ENCODE data around the gene SLC7A6.

Gene SLC7A6

DNA sequence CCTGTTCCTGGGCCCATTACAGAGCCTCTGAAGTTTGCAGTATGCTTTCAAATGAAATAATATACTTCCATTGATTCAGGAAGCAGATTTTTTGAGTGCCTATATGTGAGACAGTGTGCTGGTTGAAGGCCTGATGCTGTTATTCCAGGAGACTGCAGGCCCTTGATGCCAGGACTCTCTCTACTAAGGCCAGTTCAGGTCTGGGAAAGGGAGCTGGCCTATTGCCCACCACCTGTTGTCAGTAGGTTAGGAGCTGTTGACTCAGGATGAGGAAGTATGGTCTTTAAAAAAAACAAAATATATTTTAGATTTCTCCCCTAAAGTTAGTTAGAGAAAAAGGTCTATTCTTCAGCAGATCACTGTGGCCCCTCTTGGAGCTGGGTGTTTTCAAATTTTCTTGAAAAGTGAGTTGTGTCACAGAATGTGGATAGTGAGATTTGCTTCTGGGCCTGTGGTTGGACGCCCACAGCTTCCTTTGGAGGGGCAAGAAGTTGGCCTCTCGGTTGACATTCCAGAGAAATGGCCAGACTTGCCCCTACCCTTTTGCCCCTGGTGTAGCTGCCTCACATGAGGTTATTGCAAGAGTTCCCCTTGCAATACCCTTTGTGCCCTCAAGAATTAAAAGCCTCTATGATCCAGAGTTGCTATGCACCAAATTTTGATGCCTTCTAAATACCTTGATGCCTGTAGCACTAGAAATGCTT, 36.3 kb upstream of the SLC7A6 start:
- H3K4me2 ChIP-seq (ENCODE audit: low read length) = no peak overlapping the region

DNA sequence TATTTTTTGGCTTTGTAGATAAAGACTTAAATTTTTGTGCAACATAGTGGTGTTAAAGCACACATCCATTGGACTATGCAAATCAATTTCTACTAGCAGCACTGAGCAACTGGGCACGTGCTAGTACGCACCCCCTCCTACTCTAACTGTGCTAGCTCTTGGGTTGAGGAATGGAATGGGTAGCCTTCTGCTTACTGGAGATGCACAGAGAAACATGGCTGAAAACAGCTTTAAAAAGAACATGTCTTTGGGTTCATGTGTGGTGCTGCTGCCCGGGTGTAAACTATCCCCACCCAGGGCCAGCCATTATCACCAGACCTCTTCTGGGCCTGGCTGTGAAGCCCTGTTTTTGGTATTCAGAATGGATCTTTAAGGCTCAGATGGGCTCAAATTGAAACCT, 35.7 kb upstream of the SLC7A6 start:
- TF ChIP-seq EZH2 (IDR thresholded peaks at IDR 0.05; ENCODE audit: borderline replicate concordance, low read length) = no peak
- TF ChIP-seq, protein P1, sequence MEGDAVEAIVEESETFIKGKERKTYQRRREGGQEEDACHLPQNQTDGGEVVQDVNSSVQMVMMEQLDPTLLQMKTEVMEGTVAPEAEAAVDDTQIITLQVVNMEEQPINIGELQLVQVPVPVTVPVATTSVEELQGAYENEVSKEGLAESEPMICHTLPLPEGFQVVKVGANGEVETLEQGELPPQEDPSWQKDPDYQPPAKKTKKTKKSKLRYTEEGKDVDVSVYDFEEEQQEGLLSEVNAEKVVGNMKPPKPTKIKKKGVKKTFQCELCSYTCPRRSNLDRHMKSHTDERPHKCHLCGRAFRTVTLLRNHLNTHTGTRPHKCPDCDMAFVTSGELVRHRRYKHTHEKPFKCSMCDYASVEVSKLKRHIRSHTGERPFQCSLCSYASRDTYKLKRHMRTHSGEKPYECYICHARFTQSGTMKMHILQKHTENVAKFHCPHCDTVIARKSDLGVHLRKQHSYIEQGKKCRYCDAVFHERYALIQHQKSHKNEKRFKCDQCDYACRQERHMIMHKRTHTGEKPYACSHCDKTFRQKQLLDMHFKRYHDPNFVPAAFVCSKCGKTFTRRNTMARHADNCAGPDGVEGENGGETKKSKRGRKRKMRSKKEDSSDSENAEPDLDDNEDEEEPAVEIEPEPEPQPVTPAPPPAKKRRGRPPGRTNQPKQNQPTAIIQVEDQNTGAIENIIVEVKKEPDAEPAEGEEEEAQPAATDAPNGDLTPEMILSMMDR (IDR thresholded peaks at IDR 0.05; ENCODE audit: low read length) = no peak
- H3K4me2 ChIP-seq (ENCODE audit: low read length) = no peak overlapping the region
- H3K9me3 ChIP-seq (ENCODE audit: low read length) = no peaks in the 10 kb centered on the region
- no peaks in the 10 kb centered on the region for H3K79me2 ChIP-seq (ENCODE audit: insufficient read depth, low read length)
- H3K27me3 ChIP-seq (ENCODE audit: insufficient read depth, low read length) = no peaks in the 10 kb centered on the region
- no peaks in the 10 kb centered on the region for H3F3A ChIP-seq (ENCODE audit: insufficient read depth, low read length)
- H3K9me2 ChIP-seq (ENCODE audit: low read depth, low read length) = no peaks in the 10 kb centered on the region
- no peak overlapping the region for H3K9ac ChIP-seq (ENCODE audit: low read length)
- no peaks in the 10 kb centered on the region for H4K20me1 ChIP-seq (ENCODE audit: insufficient read depth, low read length)
- peaks cover 23% of the 10 kb centered on the region for H3K4me1 ChIP-seq (ENCODE audit: insufficient read depth, low read length, severe bottlenecking)
- H3K4me3 ChIP-seq (ENCODE audit: low read depth, low read length, poor library complexity, severe bottlenecking) = no peak overlapping the region
- H3K36me3 ChIP-seq (ENCODE audit: insufficient read depth, low read length) = peaks cover 39% of the 10 kb centered on the region; the same call in 1 of the 2 replicates
- peak overlapping the region; percentile 69 for H3K27ac ChIP-seq (ENCODE audit: low read depth, low read length, poor library complexity, severe bottlenecking)
- no peak overlapping the region for H2AFZ ChIP-seq (ENCODE audit: low read length)

More for the DNA sequence above, 36.3 kb upstream of the SLC7A6 start:
- Histone ChIP-seq H3K4me3 (ENCODE audit: low read depth, low read length, poor library complexity, severe bottlenecking) (no peak overlapping the region), H3K4me1 (ENCODE audit: insufficient read depth, low read length, severe bottlenecking) (peaks cover 23% of the 10 kb centered on the region), H3K9me2 (ENCODE audit: low read depth, low read length) (no peaks in the 10 kb centered on the region), H4K20me1 (ENCODE audit: insufficient read depth, low read length) (no peaks in the 10 kb centered on the region), H3K27me3 (ENCODE audit: insufficient read depth, low read length) (no peaks in the 10 kb centered on the region), H3K9ac (ENCODE audit: low read length) (peak overlapping the region; percentile 17; the same call in 1 of the 2 replicates), H2AFZ (ENCODE audit: low read length) (no peak overlapping the region), H3K9me3 (ENCODE audit: low read length) (no peaks in the 10 kb centered on the region), H3K27ac (ENCODE audit: low read depth, low read length, poor library complexity, severe bottlenecking) (peak overlapping the region; percentile 69), H3K36me3 (ENCODE audit: insufficient read depth, low read length) (peaks cover 39% of the 10 kb centered on the region; the same call in 1 of the 2 replicates), H3K79me2 (ENCODE audit: insufficient read depth, low read length) (no peaks in the 10 kb centered on the region), H3F3A (ENCODE audit: insufficient read depth, low read length) (no peaks in the 10 kb centered on the region)
- TF ChIP-seq EZH2 (IDR thresholded peaks at IDR 0.05; ENCODE audit: borderline replicate concordance, low read length) = no peak
- TF ChIP-seq, protein P1 (IDR thresholded peaks at IDR 0.05; ENCODE audit: low read length) = no peak

DNA sequence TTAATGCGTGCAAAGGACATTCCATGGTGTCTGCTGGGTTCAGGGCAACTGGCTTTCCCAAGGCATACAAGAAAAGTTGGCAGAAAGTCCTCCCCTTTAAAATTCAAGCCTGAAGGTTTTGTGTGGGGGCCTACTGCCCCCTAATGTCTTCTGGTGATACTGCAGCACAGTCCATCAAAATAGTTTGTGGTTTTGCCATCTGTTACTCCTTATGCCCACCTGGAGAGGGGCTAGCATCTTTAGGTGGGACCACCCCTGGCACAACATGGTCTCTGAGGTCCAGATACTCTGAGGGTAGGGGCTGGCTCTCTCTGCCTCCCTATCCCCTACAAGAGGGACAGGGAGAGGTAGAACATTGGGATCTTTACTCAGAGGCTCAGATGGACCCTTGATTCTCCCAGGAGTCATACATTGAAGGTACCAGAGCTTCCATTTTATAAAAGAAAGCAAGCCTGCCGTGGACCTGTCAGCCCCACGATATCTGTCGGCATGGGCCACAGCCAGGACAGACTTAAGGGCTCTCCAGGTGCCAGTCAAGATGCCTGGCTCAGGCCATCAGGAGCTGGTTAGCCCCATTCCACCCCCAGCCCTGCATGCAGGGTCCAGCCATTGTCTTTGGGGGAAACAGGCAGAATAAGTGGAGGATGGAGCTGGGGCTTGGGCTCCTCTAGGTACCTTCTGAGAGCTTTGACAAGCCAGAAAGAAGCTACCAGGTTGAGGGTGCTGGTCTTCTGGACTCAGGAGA, 34.7 kb upstream of the SLC7A6 start:
- Histone ChIP-seq H2AFZ (ENCODE audit: low read length) (no peak overlapping the region), H3K4me2 (ENCODE audit: low read length) (no peak overlapping the region), H3K9me2 (ENCODE audit: low read depth, low read length) (no peaks in the 10 kb centered on the region), H3K4me3 (ENCODE audit: low read depth, low read length, poor library complexity, severe bottlenecking) (no peak overlapping the region), H3K9ac (ENCODE audit: low read length) (no peak overlapping the region), H4K20me1 (ENCODE audit: insufficient read depth, low read length) (no peaks in the 10 kb centered on the region), H3K4me1 (ENCODE audit: insufficient read depth, low read length, severe bottlenecking) (peaks cover 28% of the 10 kb centered on the region), H3K36me3 (ENCODE audit: insufficient read depth, low read length) (peaks cover 39% of the 10 kb centered on the region; the same call in 1 of the 2 replicates), H3K27ac (ENCODE audit: low read depth, low read length, poor library complexity, severe bottlenecking) (no peak overlapping the region), H3K79me2 (ENCODE audit: insufficient read depth, low read length) (no peaks in the 10 kb centered on the region), H3F3A (ENCODE audit: insufficient read depth, low read length) (no peaks in the 10 kb centered on the region), H3K27me3 (ENCODE audit: insufficient read depth, low read length) (no peaks in the 10 kb centered on the region), H3K9me3 (ENCODE audit: low read length) (no peaks in the 10 kb centered on the region)
- TF ChIP-seq, protein P1 (IDR thresholded peaks at IDR 0.05; ENCODE audit: low read length) = peak; percentile 95
- TF ChIP-seq EZH2 (IDR thresholded peaks at IDR 0.05; ENCODE audit: borderline replicate concordance, low read length) = no peak

Measured in OCI-LY1 (cell line).